Stimulated activated CD4-positive, alpha-beta T cell treated with anti-CD3 and anti-CD28 coated beads, Interleukin-4, amount 100 ng/mL, for 24 hours (primary cell): ENCODE results near the gene TEX53.

ENCODE experiments used
- DNase-seq: peaks from one replicate; pipeline ENCODE4 v3.0.0-alpha.2; 2020

TEX53 gene

DNA sequence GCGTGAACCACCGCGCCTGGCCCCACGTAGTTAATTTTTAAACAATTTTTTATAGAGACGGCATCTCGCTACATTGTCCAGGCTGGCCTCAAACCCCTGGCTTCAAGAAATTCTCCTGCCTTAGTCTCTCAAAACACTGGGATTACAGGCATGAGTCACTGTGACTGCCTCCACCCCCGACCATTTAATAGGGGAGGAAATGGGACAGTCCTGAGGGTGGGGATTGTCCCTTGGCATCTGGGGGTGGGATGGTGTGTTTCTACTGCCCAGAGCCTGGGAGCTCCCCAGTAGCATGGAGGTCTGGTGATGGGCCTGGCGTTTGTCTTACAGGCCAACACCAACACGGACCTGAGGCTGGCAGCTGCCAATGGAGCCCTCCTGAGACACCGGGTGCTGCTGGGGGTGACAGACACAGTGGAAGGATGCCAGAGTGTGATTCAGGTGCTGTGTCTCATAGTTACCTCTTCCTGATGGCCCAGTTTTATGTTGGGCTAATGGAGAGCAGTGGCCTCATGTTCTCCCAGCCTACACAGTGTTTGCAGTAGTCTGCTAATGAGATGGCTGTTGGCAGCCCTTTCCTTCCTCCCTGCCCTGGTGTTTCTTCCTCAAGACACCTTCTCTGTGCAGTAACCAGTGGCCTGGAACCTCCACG is 24.0 kb downstream of the TEX53 start:
- no peak for DNase-seq

DNA sequence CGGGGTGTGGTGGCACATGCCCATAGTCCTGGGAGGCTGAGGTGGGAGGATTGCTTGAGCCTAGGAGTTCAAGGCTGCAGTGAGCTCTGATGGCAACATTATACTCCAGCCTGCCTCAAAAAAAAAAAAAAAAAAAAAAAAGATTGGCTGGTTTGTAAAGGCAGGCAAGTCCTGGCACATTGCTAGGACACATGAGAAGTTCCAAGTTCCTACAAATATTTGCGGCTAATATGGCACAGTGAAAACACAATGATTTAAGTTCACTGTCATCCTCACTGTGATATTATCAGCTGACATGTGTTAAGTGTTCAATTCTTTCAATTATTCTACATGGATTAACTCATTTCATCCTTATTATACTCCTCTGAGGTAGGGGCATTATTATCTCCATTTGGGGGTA is 26.4 kb downstream of the TEX53 start:
- no peak for DNase-seq

DNA sequence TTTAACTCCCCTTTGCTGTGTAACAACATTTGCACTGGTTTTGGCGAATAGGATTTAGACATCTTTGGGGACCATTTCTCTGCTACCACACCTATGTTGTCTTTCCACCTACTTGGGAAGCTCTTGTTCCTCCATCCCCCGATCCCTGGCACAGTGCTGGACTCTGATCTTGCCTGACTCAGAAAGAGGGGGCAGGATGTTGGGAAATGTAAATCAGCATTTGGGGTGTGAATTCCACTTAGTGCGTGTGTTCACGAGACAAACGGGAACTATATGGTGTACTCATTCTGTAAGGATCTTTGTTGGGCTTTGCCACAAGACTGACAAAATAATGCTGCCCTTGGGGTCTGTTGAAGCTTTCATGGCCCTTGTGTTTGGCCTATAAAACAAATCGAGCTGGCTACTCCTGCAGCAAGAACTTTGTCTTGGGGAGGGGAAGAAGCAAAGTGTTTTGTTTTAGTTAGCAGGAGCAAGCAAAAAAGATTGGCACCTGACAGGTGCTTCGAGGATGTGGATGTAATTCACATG is 28.0 kb downstream of the TEX53 start:
- no peak for DNase-seq

DNA sequence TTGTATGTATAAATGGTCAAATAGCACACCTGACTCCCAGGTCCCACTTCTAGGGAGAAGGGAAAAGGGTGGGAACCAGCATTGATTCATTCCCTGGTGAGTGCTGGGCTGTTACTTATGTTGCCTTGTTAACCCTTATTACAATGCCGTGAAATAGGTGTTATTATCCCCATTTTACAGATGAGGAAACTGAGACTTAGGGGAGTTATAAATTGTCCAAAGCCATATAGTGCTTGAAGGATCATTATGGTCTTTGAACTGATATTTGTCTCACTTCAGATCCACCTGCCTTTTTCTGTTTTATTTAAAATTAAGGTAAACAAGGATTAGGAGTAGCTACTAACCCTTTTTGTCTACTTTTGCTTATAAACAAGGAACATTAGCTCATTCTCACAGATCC is 30.1 kb downstream of the TEX53 start:
- DNase-seq = no peak

DNA sequence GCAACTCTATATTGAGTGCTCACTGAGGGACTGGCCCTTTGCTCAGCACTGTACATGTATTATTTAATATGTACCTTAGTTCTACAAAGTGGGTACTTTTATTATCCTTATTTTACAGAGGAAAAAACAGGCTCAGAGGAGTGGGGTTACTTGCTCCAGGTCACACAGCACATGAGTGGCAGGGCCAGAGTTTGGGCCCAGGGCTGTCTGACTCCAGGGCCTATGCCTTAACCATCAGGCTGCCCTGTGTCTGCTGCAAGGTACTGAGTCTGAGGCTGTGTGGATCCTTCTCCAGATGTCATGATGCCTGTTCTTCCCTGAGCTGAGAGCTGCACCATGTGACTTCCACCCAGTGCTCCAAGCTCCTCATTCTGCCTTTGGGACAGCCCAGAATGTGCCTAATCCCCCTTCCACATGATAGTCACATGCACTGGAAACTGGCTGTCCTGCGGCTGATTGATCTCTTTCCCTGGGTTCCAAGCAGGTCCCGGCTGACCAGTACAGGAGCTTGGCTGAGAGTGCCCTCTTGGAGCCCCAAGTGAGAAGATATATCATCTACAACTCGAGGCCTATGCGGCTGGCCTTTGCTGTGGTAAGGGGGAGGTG is 31.1 kb downstream of the TEX53 start:
- DNase-seq = no peak

DNA sequence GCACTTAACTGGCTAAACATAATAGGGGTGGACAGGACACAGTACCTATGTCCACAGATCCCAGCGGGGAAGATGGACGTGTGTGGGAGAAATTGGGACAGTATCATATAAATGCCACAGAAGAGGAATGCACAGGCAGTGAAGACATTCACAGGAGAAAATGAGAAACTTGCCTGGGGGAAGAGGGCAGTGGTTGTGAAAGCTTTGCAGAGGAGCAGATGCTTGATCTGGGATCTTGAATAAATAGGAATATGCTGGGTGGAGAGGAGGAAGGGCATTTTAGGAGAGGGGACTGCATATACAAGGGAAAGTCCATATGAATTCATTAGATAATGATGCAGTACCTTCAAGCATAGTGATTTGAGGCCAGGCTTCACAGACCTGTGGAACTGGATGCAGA is 32.9 kb downstream of the TEX53 start:
- no peak for DNase-seq

DNA sequence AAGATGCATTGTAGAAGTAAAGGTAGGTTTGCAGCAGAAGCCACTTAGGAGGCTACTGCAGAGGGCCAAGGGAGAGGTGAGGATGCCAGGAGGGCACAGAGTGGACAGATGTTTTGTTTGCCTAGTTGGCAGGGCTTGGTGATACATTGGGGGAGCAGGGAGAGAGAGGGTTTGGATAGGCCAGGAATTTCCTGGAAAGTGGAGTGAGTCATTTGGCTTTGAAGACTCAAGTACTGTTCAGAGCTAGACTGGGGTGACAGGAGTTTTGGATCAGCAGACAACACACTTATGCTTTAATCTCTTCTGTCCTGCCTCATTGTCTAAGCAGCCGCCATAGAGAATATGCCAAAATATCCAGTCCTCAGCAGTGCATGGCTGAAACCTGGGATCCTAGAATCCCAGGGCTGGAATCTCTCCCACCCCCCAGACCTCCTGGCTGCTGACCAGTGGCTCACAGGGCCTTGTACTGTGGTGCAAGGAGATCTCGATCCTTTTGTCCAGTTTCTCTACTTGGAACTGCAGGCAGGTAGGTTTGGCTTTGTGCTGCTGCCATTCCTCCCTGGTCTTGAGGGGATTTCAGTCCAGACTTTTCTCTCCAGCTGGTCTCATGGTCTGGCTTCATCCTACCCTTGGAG is 35.5 kb downstream of the TEX53 start:
- DNase-seq = no peak

DNA sequence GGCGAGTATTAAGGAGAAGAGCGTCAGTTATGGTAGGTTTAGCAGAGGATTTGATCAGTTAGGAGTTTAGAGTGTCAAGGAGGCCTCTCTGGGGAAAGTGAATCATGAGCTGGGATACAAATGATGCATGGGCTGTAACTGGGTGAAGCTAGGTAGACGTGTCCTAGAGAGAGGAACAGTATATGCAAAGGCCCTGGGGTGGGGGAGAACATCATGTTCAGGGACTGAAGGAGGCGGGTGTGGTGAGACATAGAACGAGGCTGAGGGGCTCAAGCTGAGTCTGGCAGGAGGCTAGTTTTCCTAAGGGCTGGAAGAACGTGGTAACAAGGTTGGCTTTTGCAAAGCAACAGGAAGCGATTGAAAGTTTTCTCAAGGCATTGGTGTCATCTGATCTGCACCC is 36.0 kb downstream of the TEX53 start:
- no peak for DNase-seq

DNA sequence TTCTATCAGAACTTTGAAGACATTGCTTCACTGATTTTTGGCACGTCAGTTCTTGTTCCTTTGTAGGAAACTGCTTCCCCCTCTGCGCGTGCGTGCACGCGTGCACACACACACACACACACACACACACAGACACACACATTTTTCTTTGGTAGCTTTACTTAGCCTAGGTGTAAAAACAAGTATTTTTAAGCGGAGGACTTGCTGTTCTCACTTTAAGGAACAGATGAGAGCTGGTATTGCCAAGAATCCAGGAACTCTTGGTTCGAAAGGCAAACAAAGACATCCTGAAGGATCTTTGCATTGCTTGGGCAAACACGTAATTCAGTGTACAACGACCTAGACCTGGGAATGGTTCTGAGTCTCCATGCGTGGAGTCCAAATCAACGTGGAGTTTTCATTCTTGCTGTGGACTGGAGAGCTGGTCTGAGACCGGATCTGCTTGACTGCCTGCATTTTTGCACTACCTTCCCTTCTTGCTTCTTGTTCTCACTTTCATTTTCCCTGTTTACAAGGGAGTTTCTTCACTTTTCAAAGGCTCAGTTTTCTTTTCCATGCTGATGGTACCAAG is 38.3 kb downstream of the TEX53 start:
- no peak for DNase-seq

DNA sequence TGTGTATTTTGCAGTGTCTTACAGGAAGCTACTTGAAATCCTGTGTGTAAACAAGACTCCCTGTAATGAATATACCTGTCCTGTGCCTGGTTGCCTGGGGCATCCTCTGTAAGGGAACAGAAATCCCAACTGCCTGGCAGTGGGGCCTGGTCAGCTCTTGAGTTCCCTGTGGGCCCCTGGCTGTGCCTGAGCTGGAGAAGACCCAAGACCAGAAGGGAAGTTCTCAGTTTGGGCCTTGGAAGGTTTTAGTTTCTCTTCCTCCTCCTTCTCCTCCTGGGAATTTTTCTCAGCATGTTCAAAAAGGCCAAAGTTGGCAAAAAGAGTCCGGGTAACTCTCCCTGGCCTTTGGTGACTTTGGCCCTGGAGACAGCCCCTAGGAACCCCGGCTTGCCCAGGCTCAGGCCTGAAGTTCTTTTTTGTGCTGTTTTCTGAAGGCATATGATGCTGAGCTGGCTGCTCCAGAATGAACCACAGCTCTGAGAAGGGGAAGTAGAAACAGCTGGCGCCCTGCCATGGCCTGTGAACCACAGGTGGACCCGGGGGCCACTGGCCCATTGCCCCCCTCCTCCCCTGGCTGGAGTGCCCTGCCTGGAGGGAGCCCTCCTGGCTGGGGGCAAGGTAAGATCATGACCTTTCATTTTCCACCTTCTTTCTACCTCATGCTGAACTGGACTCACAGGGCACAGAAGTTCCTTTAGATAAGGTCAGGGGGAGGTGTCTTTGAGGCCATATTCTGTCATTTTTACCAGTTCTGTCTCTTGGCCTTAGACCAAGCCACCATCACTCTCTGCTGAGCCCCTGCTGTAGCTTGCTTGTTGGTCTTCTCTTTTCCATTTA is 40.7 kb downstream of the TEX53 start:
- no peak for DNase-seq

DNA sequence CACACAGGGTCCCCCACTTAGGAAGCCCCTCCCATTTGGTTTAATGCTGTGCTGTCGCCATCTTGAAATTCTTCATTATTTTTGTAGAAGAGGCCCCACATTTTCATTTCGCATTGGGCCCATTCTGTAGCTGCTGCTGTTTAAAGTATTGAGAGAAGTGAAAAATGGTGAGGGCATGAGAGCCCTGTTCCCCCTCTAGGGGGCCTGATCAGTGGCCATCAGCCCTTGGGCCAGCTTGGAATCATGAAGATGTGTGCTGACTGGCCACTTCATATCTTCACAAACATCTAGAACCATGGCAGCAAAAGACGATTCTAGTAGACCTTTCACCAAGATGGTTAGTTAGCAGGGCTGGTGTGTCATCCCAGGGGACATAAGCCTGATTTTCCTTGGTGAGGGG is 43.2 kb downstream of the TEX53 start:
- no peak for DNase-seq

DNA sequence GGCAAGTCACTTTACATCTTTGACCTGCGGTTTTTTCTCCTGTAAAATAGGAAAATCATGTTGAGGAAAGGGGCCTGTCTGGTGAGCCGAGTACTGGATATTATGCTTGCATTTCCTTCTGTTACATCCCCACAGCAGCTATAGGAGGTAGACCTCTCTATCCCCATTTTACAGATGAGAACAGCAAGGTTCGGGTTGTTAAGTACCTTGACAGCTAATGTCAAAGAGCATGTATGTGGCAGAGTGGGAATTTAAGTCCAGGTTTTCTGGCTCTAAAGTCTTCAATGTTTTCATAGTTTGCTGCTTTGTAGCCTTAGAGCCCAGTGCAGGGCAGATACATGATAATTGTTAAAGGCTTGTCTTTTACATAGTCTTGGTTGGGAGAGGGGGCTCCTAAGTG is 43.7 kb downstream of the TEX53 start:
- no peak for DNase-seq

DNA sequence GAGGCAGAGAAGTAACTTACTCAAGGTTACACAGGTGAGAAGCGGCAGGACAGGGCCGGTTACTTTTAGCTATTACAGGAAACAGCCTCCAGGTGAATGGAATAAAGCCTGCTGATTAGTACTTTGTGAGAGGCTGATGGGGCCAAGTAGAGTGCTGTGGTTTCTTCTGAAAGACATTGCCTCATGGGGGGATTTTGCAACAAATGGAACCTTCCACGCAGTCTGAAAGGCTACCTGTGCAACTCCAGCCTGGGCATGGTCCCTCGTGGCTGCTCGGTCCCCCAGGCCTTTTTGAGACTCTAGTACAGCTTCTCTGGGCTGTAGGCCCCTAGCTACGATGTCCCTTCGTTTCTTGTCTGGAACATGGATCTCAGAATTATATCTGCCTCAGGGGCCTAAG is 44.5 kb downstream of the TEX53 start:
- no peak for DNase-seq

DNA sequence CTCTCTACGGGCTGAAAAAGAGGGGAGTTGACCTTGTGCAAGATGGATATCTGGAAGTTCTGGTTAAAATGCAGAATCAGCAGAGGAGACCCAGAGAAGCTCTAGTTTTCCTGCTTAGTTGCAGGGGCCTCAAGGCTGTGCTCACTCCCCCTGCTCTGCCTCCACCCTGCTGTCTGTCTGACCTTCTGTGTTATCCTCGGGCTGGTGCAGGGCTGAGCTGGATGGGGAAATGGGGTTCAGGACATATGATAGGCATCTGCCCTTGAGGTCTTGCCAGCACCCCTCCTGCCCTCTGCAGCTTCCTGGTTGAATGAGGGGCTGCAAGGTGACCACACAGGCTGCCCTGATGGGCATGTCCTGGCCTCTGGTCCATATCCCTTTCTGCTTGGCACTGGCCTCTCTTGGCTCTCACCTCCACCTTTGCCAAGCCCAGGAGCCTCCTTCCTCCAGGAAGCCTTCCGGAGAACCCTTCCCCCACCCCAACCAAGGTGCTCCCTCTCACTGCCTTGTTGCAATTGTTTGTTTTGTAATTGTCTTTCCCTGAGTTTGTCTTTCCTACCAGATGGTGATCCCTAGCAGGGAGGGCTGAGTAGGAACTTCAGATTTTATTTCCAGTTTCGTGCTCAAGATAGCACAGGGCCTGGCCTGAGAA is 45.2 kb downstream of the TEX53 start:
- DNase-seq = no peak

DNA sequence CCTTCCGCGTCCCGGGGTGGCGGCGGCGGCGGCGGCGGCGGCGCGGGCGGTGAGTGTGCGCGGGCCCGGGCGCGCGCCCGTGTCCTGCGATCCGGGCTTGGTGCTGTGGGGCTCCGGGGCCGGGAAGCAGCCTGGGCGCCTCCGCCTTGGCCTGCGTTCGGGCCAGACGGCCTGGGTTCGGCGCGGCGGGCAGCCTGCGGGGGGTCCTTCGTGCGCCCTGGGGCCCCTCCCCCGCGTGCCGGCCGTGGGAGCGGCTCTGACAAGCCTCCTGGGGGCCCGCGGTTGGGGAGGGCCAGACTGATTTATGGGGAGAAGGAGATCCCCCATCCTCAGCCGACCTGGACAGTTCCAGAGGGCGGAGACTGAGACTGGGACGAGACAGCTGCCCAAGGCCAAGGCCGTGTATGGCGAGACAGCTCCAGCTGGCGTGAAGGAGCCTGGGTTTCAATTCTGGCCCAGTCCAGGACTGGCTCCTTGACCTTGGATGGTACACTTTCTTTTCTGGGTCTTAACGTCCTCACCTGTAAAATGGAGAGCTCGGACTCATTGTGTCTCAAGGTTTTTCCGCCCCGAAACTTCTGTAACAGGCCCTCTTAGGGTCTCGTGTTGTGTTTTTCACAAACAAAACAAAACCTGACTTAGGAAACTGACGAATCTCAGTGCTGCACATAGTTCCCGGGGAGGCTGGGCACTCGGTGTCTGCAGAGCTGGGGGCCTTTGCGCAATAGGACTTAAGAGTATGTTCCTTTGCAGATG is 45.9 kb downstream of the TEX53 start:
- DNase-seq = peak; percentile 47

DNA sequence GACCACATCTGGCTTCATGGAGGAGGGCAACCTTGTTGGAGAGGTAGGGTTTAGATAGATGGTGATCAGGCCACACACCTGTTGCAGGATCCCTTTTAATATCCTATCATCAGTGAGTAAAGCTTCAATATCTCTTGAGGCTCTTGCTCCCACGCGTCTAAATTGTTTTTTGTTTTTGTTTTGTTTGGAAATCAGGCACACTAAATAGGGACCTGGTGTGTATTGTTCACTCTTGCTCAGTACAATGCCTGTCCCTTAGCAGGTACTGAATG is 49.1 kb downstream of the TEX53 start:
- DNase-seq = no peak

DNA sequence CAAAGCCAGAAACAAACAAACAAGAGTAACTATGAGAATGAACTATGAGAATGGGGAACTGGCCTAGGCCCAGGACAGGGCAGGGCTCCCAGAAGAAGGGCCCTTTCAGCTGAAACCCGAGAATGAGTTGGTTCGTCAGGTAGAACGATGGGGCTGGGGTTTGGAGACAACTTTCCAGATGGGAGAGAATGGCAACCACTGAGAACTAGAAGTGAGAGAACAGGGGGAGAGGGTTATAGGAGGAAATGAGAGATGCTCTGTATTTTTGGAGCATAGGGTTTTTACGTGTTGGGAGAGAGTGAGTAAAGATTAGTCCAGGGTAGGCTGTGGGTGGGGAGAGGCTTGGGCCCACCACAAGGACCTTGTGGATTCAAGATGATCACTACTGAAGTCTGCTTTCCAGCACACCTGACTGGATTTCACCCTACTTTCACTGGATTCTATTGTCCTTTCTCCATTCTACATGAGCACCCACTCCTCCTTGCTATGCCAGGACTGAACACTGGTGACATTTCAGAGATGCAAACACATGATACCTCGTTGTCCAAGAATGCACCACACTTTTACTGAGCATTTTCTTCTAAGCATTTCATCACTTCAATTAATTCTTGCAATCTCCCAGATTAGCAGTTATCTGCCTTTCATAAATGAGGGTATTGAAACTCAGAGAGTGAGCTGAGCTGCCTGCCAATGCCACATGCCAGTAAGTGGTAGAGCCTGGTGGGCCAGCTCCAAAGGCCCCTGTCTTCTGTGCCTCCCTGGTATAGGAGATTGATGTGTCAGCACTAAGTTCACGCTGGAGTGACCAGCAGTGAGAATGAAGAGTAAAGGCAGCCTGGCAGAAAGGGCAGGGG is 49.7 kb downstream of the TEX53 start:
- DNase-seq = no peak

DNA sequence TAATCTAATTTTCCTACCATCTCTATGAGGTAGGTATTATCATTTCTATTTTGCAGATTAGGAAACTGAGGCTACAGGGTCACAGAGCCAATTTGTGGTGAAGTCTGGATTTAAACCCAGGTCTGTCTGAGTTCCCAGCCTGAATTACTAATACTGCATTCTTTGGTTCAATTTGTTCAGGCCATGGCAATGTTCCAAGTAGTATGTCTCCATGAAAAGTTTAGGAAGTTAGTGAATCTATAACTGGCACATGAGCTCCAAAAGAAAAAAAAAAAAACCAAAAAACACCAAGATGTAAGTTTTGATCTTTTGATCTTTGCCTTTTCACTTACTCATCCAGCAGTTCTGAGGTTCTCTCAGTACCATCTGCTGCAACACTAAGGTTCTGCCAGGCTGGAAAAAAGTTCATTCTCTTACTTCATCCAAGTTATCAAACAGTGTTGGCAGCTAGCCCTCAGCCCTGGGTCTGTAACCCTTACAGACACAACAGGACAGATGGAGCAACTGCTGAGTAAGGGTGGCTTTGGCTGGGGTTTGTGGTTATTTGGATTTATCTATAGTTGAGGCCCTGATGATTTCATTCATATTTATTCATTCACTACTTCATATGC is 50.9 kb downstream of the TEX53 start:
- no peak for DNase-seq
